HepG2 (cell line): ENCODE data around the gene SPAG5. TPM values are rescaled to one million over a fixed set of nuclear protein-coding genes. Genes with fewer than 3 reads are reported as not detected.

ENCODE experiments used
- ELF1 ChIP-seq: sonication (generic); formaldehyde crosslinking; IDR thresholded peaks from 2 replicates; pipeline ENCODE4 v1.4.0; 2020; ENCODE audit warnings: missing genetic modification reagents
- EP300 ChIP-seq, 3 experiments: sonication (generic) in 1 of 3; formaldehyde crosslinking in 1 of 3; IDR thresholded peaks; 2 replicates each; pipeline versions ENCODE4 v1.5.1 to v1.6.1; 2011 to 2020; ENCODE audit warnings: low read depth in 2 of 3, low read length in 2 of 3, borderline replicate concordance in 1 of 3, improper control_type of control experiment in 1 of 3, mild to moderate bottlenecking in 1 of 3, missing genetic modification reagents in 1 of 3, moderate library complexity in 1 of 3
- EZH2 ChIP-seq: conservative IDR thresholded peaks from 2 replicates; pipeline ENCODE4 v1.6.1; 2012; ENCODE audit warnings: mild to moderate bottlenecking, low read depth, low read length, moderate library complexity
- FOXC1 ChIP-seq: sonication (generic); formaldehyde crosslinking; IDR thresholded peaks from 2 replicates; pipeline ENCODE4 v1.8.0; 2022; ENCODE audit warnings: mild to moderate bottlenecking, missing genetic modification reagents, borderline replicate concordance
- MXD4 ChIP-seq: IDR thresholded peaks from 2 replicates; pipeline ENCODE4 v1.6.1; 2016; ENCODE audit warnings: mild to moderate bottlenecking, missing biosample characterization, missing genetic modification reagents
- NR1H2 ChIP-seq: sonication (generic); formaldehyde crosslinking; IDR thresholded peaks from 2 replicates; pipeline ENCODE4 v1.8.1; 2022; ENCODE audit warnings: low read depth, missing genetic modification reagents, borderline replicate concordance
- REL ChIP-seq: sonication (generic); formaldehyde crosslinking; conservative IDR thresholded peaks from 2 replicates; pipeline ENCODE4 v1.8.0; 2022; ENCODE audit warnings: mild to moderate bottlenecking, missing genetic modification reagents, moderate library complexity
- SALL1 ChIP-seq: sonication (generic); formaldehyde crosslinking; IDR thresholded peaks from 2 replicates; pipeline ENCODE4 v1.8.0; 2022; ENCODE audit warnings: mild to moderate bottlenecking, missing genetic modification reagents
- ZBTB38 ChIP-seq: sonication (generic); formaldehyde crosslinking; IDR thresholded peaks from 2 replicates; pipeline ENCODE4 v1.5.1; 2020; ENCODE audit warnings: mild to moderate bottlenecking, missing genetic modification reagents
- ZFX ChIP-seq: sonication (generic); formaldehyde crosslinking; IDR thresholded peaks from 2 replicates; pipeline ENCODE4 v1.4.0; 2020; ENCODE audit warnings: mild to moderate bottlenecking, low read depth, missing genetic modification reagents, moderate library complexity
- ZNF143 ChIP-seq: sonication (generic); formaldehyde crosslinking; IDR thresholded peaks from 2 replicates; pipeline ENCODE4 v1.4.0; 2020; ENCODE audit warnings: missing genetic modification reagents
- ZNF264 ChIP-seq: sonication (generic); formaldehyde crosslinking; IDR thresholded peaks from 2 replicates; pipeline ENCODE4 v1.4.0; 2020; ENCODE audit warnings: missing genetic modification reagents
- ZNF562 ChIP-seq: sonication (generic); formaldehyde crosslinking; IDR thresholded peaks from 2 replicates; pipeline ENCODE4 v1.8.0; 2022; ENCODE audit warnings: missing genetic modification reagents, borderline replicate concordance
- ZNF607 ChIP-seq: sonication (generic); formaldehyde crosslinking; IDR thresholded peaks from 2 replicates; pipeline ENCODE4 v1.5.1; 2020; ENCODE audit warnings: missing genetic modification reagents, mild to moderate bottlenecking, borderline replicate concordance
- ZNF747 ChIP-seq: sonication (generic); formaldehyde crosslinking; IDR thresholded peaks from 2 replicates; pipeline ENCODE4 v1.8.1; 2023; ENCODE audit warnings: missing genetic modification reagents, mild to moderate bottlenecking, borderline replicate concordance
- ZNF790 ChIP-seq: sonication (generic); formaldehyde crosslinking; IDR thresholded peaks from 2 replicates; pipeline ENCODE4 v1.8.0; 2022; ENCODE audit warnings: missing genetic modification reagents, mild to moderate bottlenecking, borderline replicate concordance
- ZNF878 ChIP-seq: sonication (generic); formaldehyde crosslinking; IDR thresholded peaks from 2 replicates; pipeline ENCODE4 v1.8.1; 2023; ENCODE audit warnings: mild to moderate bottlenecking, missing genetic modification reagents, moderate library complexity
- polyA plus RNA-seq, 8 experiments: library from polyadenylated mRNA; depleted of rRNA in 3 of 8; stranded (reverse) in 7 of 8; unstranded in 1 of 8; fragments of >200 nt; fragmentation: Illumina TruSeq in 4 of 8; extraction: Trizol in 4 of 8; gene quantifications; 2 replicates each; pipeline versions ENCODE4 v1.2.1 to v1.2.3, GENCODE V29; 2011 to 2016; ENCODE audit warnings: low read depth in 4 of 8, missing spikeins in 1 of 8, mixed read lengths in 1 of 8; ENCODE audit not compliant: insufficient read depth in 1 of 8
- total RNA-seq, 5 experiments: library from RNA; depleted of rRNA; stranded (reverse); fragments of >200 nt; fragmentation: Illumina TruSeq; extraction: Trizol; gene quantifications; 2 replicates each; pipeline ENCODE4 v1.2.3, GENCODE V29; 2016; ENCODE audit warnings: low read depth in 1 of 5
- TF ChIP-seq, protein P1 (sequence below): sonication (generic); formaldehyde crosslinking; IDR thresholded peaks from 2 replicates; pipeline ENCODE4 v1.8.0; 2022; ENCODE audit warnings: mild to moderate bottlenecking, missing genetic modification reagents, moderate library complexity
- TF ChIP-seq, protein P2 (sequence below): sonication (generic); formaldehyde crosslinking; IDR thresholded peaks from 2 replicates; pipeline ENCODE4 v1.4.0; 2020; ENCODE audit warnings: low read depth, missing genetic modification reagents

SPAG5 gene
- total and polyA plus RNA-seq, 2 of the 13 experiments (the other 11 are each of a cell fraction or from before 2014, with no cell fraction given), result 41.4 to 98.0 TPM

DNA sequence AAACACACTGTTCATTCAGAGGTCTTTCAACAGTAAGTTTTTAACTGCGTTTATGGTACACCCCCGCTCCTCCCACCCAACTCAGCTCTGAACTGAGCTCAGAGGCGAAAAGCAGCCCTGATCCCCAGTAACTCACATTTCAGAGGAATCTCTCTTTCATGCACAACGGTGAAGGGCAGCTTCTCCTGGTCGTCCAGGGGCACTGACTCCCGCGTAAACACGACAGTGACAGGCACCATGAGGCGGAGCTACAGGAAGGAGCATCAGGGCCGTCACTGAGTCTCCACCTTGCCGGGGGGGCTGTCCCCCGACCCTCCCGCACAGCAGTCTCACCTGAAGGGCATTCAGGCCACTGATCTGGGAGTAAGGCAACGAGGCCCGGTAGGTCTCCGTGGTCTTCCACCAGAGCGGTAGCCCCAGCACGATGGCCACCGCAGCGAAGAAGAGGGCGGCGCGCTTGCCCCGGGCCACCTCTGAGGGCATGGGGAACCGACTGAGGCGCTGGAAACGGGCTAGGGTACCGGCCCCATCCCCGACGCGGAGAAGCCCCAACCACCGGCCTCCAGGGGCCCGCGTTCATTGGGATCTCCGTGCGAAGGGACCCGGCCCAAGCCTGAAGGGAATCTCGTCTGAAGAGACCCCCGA, 28.0 kb downstream of the SPAG5 start (continued):
- TF ChIP-seq SALL1 (CRISPR knock-in tag) (0 out of 2 replicates have a peak, but pooled peaks have one; percentile 11), NR1H2 (CRISPR knock-in tag) (no peak), ZNF264 (CRISPR knock-in tag) (no peak), ZNF562 (CRISPR knock-in tag) (no peak), ZFX (peak; percentile 37; the same call in 1 of the 2 replicates), EP300 (IDR thresholded peaks at IDR 0.05; ENCODE audit: low read depth in 2 of 2, low read length in 2 of 2) (no peak), EP300 (CRISPR knock-in tag; IDR thresholded peaks at IDR 0.05; ENCODE audit: borderline replicate concordance) (no peak), ZNF143 (CRISPR knock-in tag) (no peak), EZH2 (no peak), ZNF747 (CRISPR knock-in tag) (0 out of 2 replicates have a peak, but pooled peaks have one; percentile 7), REL (CRISPR knock-in tag) (no peak), ZBTB38 (CRISPR knock-in tag) (no peak), ZNF790 (CRISPR knock-in tag) (0 out of 2 replicates have a peak, but pooled peaks have one; percentile 57), FOXC1 (CRISPR knock-in tag) (peak; percentile 44; the same call in 1 of the 2 replicates), MXD4 (CRISPR knock-in tag) (peak; percentile 29; the same call in 1 of the 2 replicates), ZNF607 (CRISPR knock-in tag) (no peak), ZNF878 (no peak), ELF1 (CRISPR knock-in tag) (0 out of 2 replicates have a peak, but pooled peaks have one; percentile 16)
- TF ChIP-seq, protein P1, sequence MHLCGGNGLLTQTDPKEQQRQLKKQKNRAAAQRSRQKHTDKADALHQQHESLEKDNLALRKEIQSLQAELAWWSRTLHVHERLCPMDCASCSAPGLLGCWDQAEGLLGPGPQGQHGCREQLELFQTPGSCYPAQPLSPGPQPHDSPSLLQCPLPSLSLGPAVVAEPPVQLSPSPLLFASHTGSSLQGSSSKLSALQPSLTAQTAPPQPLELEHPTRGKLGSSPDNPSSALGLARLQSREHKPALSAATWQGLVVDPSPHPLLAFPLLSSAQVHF, result peak; percentile 40; the same call in 1 of the 2 replicates
- TF ChIP-seq, protein P2, sequence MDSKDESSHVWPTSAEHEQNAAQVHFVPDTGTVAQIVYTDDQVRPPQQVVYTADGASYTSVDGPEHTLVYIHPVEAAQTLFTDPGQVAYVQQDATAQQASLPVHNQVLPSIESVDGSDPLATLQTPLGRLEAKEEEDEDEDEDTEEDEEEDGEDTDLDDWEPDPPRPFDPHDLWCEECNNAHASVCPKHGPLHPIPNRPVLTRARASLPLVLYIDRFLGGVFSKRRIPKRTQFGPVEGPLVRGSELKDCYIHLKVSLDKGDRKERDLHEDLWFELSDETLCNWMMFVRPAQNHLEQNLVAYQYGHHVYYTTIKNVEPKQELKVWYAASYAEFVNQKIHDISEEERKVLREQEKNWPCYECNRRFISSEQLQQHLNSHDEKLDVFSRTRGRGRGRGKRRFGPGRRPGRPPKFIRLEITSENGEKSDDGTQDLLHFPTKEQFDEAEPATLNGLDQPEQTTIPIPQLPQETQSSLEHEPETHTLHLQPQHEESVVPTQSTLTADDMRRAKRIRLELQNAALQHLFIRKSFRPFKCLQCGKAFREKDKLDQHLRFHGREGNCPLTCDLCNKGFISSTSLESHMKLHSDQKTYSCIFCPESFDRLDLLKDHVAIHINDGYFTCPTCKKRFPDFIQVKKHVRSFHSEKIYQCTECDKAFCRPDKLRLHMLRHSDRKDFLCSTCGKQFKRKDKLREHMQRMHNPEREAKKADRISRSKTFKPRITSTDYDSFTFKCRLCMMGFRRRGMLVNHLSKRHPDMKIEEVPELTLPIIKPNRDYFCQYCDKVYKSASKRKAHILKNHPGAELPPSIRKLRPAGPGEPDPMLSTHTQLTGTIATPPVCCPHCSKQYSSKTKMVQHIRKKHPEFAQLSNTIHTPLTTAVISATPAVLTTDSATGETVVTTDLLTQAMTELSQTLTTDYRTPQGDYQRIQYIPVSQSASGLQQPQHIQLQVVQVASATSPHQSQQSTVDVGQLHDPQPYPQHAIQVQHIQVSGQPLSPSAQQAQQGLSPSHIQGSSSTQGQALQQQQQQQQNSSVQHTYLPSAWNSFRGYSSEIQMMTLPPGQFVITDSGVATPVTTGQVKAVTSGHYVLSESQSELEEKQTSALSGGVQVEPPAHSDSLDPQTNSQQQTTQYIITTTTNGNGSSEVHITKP (CRISPR knock-in tag), result no peak
